CD4-positive, alpha-beta T cell treated with Interleukin-17A for 1 hour (primary cell): ENCODE data around the gene NAA60.
A peak's percentile ranks its signal among the peaks of the same experiment; 100 is the strongest.

Source experiments
- DNase-seq: peaks from one replicate; pipeline ENCODE4 v3.0.0-alpha.2; 2020

The NAA60 gene

GRCh38 chr16:3511286-3512180, 68.1 kb downstream of the NAA60 start:
- no peak for DNase-seq

- no peak for DNase-seq
Measured at GRCh38 chr16:3513892-3514583, 70.6 kb downstream of the NAA60 start.

GRCh38 chr16:3514621-3515020, 71.1 kb downstream of the NAA60 start:
- DNase-seq = no peak

GRCh38 chr16:3515897-3516296, 72.4 kb downstream of the NAA60 start:
- DNase-seq = no peak

GRCh38 chr16:3518292-3518985, 75.0 kb downstream of the NAA60 start:
- no peak for DNase-seq

GRCh38 chr16:3518986-3519348, 75.5 kb downstream of the NAA60 start:
- no peak for DNase-seq

- DNase-seq = no peak
Measured at GRCh38 chr16:3519581-3519980, 76.1 kb downstream of the NAA60 start.

GRCh38 chr16:3520413-3520812, 76.9 kb downstream of the NAA60 start:
- DNase-seq = no peak

- DNase-seq = no peak
Measured at GRCh38 chr16:3520841-3521240, 77.4 kb downstream of the NAA60 start.

- no peak for DNase-seq
Measured at GRCh38 chr16:3523281-3523680, 79.8 kb downstream of the NAA60 start.

GRCh38 chr16:3525951-3526350, 82.5 kb downstream of the NAA60 start:
- DNase-seq = no peak

GRCh38 chr16:3527216-3527829, 83.8 kb downstream of the NAA60 start:
- peak; percentile 61 for DNase-seq

- no peak for DNase-seq
Measured at GRCh38 chr16:3528406-3528805, 84.9 kb downstream of the NAA60 start.

- DNase-seq = no peak
Measured at GRCh38 chr16:3529175-3529574, 85.7 kb downstream of the NAA60 start.

GRCh38 chr16:3530371-3530914, 87.0 kb downstream of the NAA60 start:
- no peak for DNase-seq

- no peak for DNase-seq
Measured at GRCh38 chr16:3532741-3533140, 89.3 kb downstream of the NAA60 start.

GRCh38 chr16:3534126-3534525, 90.6 kb downstream of the NAA60 start:
- no peak for DNase-seq

- no peak for DNase-seq
Measured at GRCh38 chr16:3536271-3536731, 92.8 kb downstream of the NAA60 start.
